ENCODE measurements around the gene CHD8. TPM values are rescaled to one million over a fixed set of nuclear protein-coding genes. Genes with fewer than 3 reads are reported as not detected.

The CHD8 gene
- total and polyA plus RNA-seq, 2 of the 13 experiments (the other 11 are each of a cell fraction or from before 2014, with no cell fraction given) = 35.1 to 79.6 TPM

GRCh38 chr14:21399311-21399870 is 56.5 kb downstream of the CHD8 start:
- Histone ChIP-seq H2AFZ (ENCODE audit: low read length) (no peak overlapping the region), H3K9ac (ENCODE audit: insufficient read depth, low read depth, low read length) (no peak overlapping the region), H3K4me1 (ENCODE audit: insufficient read depth, low read length) (no peaks in the 10 kb centered on the region), H3K27ac (ENCODE audit: extremely low read length, insufficient read depth, low read length) (no peak overlapping the region), H3K27me3 (ENCODE audit: control insufficient read depth in 1 of 2, insufficient read depth in 2 of 2, low read length in 2 of 2) (no peaks in the 10 kb centered on the region), H3K4me2 (ENCODE audit: low read depth, low read length) (no peak overlapping the region), H3K4me3 (replicated peaks in 1 of 3; ENCODE audit: insufficient read depth in 1 of 3, low read depth in 2 of 3, low read length in 3 of 3) (no peak overlapping the region), H3K9me3 (ENCODE audit: low read length) (no peaks in the 10 kb centered on the region), H4K20me1 (ENCODE audit: insufficient read depth, low read length) (no peaks in the 10 kb centered on the region), H3K79me2 (ENCODE audit: insufficient read depth, low read length) (no peaks in the 10 kb centered on the region), H3K36me3 (replicated peaks in 1 of 2; ENCODE audit: control insufficient read depth in 1 of 2, insufficient read depth in 2 of 2, low read length in 2 of 2) (peaks cover 56 to 87% of the 10 kb centered on the region in 2 experiments)
- ChIA-PET CTCF (ENCODE audit: low intra/inter-chr PET ratio, low total read pairs) (no interaction called here), POLR2A (no interaction called here)
- in situ Hi-C loops (cut with HindIII; ENCODE audit: extremely low pct_ligation_motif_present, low pct_unique_long_range_greater_than_20kb) = no loop called here
- 98% methylated on average over 5 of the region's 5 CpGs for WGBS (ENCODE audit: low lambda C conversion rate)
- no TSS peak for BruUV-seq (replicated peaks)
- ATAC-seq (no peak), FAIRE-seq (no peak), DNase-seq (ENCODE audit: low spot score) (no peak)
- TF ChIP-seq ZNF18 (CRISPR knock-in tag; IDR thresholded peaks at IDR 0.05; ENCODE audit: insufficient replicate concordance) (no peak), SNAPC2 (CRISPR knock-in tag; IDR thresholded peaks at IDR 0.05) (no peak), ELK4 (CRISPR knock-in tag; IDR thresholded peaks at IDR 0.05; ENCODE audit: borderline replicate concordance) (no peak), GABPA (IDR thresholded peaks at IDR 0.05; ENCODE audit: low read depth, low read length) (no peak), GABPA (CRISPR knock-in tag; IDR thresholded peaks at IDR 0.05; ENCODE audit: low read depth) (no peak), MEIS1 (CRISPR knock-in tag; IDR thresholded peaks at IDR 0.05; ENCODE audit: borderline replicate concordance) (no peak), HMGXB3 (CRISPR knock-in tag; IDR thresholded peaks at IDR 0.05; ENCODE audit: borderline replicate concordance) (no peak), THYN1 (CRISPR knock-in tag; IDR thresholded peaks at IDR 0.05; ENCODE audit: borderline replicate concordance, low read depth) (no peak), BHLHE40 (IDR thresholded peaks at IDR 0.05; ENCODE audit: low read length) (no peak), EP300 (IDR thresholded peaks at IDR 0.05; ENCODE audit: low read depth in 2 of 2, low read length in 2 of 2) (no peak), EP300 (CRISPR knock-in tag; IDR thresholded peaks at IDR 0.05; ENCODE audit: borderline replicate concordance) (no peak), SATB2 (CRISPR knock-in tag; IDR thresholded peaks at IDR 0.05) (no peak)
- intact Hi-C loops (cut with micrococcal nuclease; ENCODE audit: unreplicated experiment) = no loop called here
